RPMI7951 (cell line): ENCODE results near the gene EPHB3. TPM values are rescaled to one million over a fixed set of nuclear protein-coding genes. Genes with fewer than 3 reads are reported as not detected.
"Not testable (repeated sequence)": the region's sequence is repeated elsewhere in the genome, so short reads cannot be mapped to it uniquely, and the experiment has no call there.

Source experiments
- DNase-seq: peaks from one replicate; pipeline ENCODE4 v3.0.0-alpha.2; 2012; ENCODE audit warnings: low read depth
- total RNA-seq: library from RNA; depleted of rRNA; stranded (reverse); fragments of >200 nt; shearing (Covaris generic); gene quantifications from 2 replicates; pipeline ENCODE4 v1.2.3, GENCODE V29; 2014; rRNA removed

EPHB3 gene
- total RNA-seq, 1 experiment from 2014 or later = 5.5 TPM

- DNase-seq = peak; percentile 26
Measured at GRCh38 chr3:184620475-184621119, 59.0 kb downstream of the EPHB3 start.

DNA sequence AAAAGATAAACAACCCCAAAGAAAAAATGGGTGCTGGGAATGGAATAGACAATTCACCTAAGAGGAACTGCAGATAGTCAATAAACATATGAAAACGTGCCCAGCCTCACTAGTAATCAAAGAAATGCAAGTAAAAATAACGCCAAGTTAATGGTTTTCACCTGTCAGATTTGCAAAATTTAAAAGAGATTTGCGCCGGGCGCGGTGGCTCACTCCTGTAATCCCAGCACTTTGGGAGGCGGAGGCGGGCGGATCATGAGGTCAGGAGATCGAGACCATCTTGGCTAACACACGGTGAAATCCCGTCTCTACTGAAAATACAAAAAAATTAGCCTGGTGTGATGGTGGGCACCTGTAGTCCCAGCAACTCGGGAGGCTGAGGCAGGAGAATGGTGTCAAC, 60.6 kb downstream of the EPHB3 start:
- not testable (repeated sequence) for DNase-seq

DNA sequence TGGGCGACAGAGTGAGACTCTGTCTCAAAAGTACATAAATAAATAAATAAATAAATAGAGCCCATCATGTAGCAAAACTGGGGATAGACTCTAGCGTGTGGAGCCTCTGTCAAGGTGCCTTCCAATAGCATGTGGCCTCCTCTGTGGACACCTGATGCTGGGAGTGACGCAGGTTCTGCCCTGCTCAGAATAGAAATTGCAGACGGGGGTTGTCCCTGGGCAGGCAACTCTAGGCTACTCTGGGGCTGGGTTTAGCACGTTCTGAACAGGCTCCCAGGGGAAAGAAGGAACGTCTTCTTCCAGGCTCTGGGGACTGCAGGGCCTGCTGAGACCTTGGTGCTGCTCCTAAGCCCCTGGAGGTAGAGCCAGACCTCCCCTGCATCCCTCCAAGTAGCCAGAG, 65.3 kb downstream of the EPHB3 start:
- no peak for DNase-seq

- DNase-seq = no peak
Measured at GRCh38 chr3:184629555-184630160, 68.1 kb downstream of the EPHB3 start.

GRCh38 chr3:184630861-184631471, 69.4 kb downstream of the EPHB3 start:
- DNase-seq = no peak

DNA sequence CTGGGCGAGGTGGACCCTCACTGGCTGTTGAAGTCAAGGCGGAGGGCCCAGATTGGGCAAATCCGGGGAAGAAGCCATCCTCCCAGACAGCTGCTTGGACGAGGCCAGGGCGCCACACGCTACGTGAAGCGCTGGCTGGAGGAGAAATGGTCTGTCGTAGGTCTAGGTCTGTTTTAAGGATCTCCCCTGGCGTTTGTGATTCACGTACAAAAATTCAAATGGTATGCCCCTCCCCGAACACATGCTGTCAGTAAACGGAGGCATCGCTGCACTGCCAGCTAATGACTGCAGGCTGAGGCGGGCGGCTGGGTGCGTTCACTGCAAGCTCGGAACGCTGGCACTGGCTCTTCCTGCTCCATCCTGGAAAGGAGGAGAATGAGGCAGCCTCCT, 69.9 kb downstream of the EPHB3 start:
- no peak for DNase-seq

Other genes starting within 250 kb of the EPHB3 start
- 164 and 173 TPM in 2 replicates for gene EIF4G1, start 247.2 kb upstream of the EPHB3 start, total RNA-seq
- 10.6 and 12.0 TPM in 2 replicates for gene FAM131A, start 224.2 kb upstream of the EPHB3 start, total RNA-seq
- 3.0 and 6.3 TPM in 2 replicates for gene CLCN2, start 200.2 kb upstream of the EPHB3 start, total RNA-seq
- gene POLR2H, start 200.1 kb upstream of the EPHB3 start, total RNA-seq = 146 and 181 TPM in 2 replicates
- gene THPO, start 183.6 kb upstream of the EPHB3 start, total RNA-seq = not detected in 2 replicates
- not detected in 2 replicates for gene CHRD, start 181.7 kb upstream of the EPHB3 start, total RNA-seq
- gene MAGEF1, start 150.3 kb downstream of the EPHB3 start, total RNA-seq = 26.6 and 33.9 TPM in 2 replicates